ENCODE measurements around the gene GPC3.

GPC3 gene

DNA sequence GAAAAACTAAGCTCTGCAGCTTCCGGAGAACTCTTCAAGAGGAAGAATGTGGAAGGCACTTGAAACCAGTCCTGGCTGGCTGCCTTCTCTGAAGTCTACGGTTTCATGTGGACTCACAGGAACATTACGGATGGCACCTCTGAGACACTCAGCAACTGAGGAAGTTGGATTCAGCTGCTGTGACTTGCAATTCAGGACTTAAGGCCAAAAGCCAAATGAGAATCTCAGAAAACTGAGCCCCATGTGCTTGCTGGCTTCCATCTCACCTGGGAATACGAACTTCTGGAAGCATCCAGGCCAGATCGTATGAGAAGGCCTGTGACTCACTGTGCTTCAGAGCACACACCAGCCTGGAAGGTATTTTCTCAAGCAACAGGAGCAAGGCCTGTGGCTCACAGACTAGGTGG lies 462.3 kb downstream of the GPC3 start:
- no peak for TF ChIP-seq EZH2phosphoT487 (IDR thresholded peaks at IDR 0.05; ENCODE audit: borderline replicate concordance, low read length)
- TF ChIP-seq, protein P1, sequence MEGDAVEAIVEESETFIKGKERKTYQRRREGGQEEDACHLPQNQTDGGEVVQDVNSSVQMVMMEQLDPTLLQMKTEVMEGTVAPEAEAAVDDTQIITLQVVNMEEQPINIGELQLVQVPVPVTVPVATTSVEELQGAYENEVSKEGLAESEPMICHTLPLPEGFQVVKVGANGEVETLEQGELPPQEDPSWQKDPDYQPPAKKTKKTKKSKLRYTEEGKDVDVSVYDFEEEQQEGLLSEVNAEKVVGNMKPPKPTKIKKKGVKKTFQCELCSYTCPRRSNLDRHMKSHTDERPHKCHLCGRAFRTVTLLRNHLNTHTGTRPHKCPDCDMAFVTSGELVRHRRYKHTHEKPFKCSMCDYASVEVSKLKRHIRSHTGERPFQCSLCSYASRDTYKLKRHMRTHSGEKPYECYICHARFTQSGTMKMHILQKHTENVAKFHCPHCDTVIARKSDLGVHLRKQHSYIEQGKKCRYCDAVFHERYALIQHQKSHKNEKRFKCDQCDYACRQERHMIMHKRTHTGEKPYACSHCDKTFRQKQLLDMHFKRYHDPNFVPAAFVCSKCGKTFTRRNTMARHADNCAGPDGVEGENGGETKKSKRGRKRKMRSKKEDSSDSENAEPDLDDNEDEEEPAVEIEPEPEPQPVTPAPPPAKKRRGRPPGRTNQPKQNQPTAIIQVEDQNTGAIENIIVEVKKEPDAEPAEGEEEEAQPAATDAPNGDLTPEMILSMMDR (IDR thresholded peaks at IDR 0.05; ENCODE audit: low read depth, low read length, poor library complexity, severe bottlenecking) = no peak
- H3K9me3 ChIP-seq (ENCODE audit: control insufficient read depth, insufficient read depth, low read length) = no peaks in the 10 kb centered on the region
- no peaks in the 10 kb centered on the region for H3F3A ChIP-seq (ENCODE audit: control insufficient read depth, insufficient read depth)
- H3K4me3 ChIP-seq (ENCODE audit: low read length) = no peak overlapping the region
- H3K36me3 ChIP-seq (ENCODE audit: control insufficient read depth, low read length) = no peaks in the 10 kb centered on the region
- no peaks in the 10 kb centered on the region for H3K9me2 ChIP-seq (replicated peaks; ENCODE audit: control insufficient read depth, low read length)
- no peaks in the 10 kb centered on the region for H4K20me1 ChIP-seq (ENCODE audit: control insufficient read depth, insufficient read depth, low read depth, low read length)
- H3K27me3 ChIP-seq (ENCODE audit: control insufficient read depth, low read length) = no peaks in the 10 kb centered on the region
- no peak overlapping the region for H3K27ac ChIP-seq (ENCODE audit: low read depth, low read length)
- H3K79me2 ChIP-seq (ENCODE audit: control insufficient read depth, low read length) = no peaks in the 10 kb centered on the region
- no peaks in the 10 kb centered on the region for H3K4me1 ChIP-seq (ENCODE audit: control insufficient read depth, low read length)
- no peak overlapping the region for H3K4me2 ChIP-seq (ENCODE audit: low read length)

DNA sequence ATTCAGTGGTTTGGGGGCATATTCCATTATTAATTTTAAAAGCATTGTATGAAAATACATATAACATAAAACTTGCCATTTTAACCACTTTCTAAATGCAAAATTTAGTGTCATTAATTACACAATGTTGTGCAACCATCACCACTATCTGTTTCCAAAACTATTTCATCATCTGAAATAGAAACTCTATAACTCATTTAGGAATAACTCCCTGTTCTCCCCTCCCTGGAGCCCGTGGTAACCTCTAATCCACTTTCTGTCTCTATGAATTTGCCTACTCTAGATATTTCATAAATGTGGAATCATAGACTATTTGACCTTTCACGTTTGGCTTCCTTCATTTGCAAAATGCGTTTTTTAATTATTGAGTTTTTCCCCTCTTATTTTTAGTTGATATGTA lies 468.7 kb downstream of the GPC3 start:
- no peak overlapping the region for H3K4me2 ChIP-seq (ENCODE audit: low read length)
- no peaks in the 10 kb centered on the region for H3K9me3 ChIP-seq (ENCODE audit: control insufficient read depth, insufficient read depth, low read length)
- H4K20me1 ChIP-seq (ENCODE audit: control insufficient read depth, insufficient read depth, low read depth, low read length) = no peaks in the 10 kb centered on the region
- TF ChIP-seq, protein P1 (IDR thresholded peaks at IDR 0.05; ENCODE audit: low read depth, low read length, poor library complexity, severe bottlenecking) = no peak
- no peak for TF ChIP-seq EZH2phosphoT487 (IDR thresholded peaks at IDR 0.05; ENCODE audit: borderline replicate concordance, low read length)
- H3F3A ChIP-seq (ENCODE audit: control insufficient read depth, insufficient read depth) = no peaks in the 10 kb centered on the region
- no peaks in the 10 kb centered on the region for H3K9me2 ChIP-seq (replicated peaks; ENCODE audit: control insufficient read depth, low read length)
- H3K27me3 ChIP-seq (ENCODE audit: control insufficient read depth, low read length) = no peaks in the 10 kb centered on the region
- H3K36me3 ChIP-seq (ENCODE audit: control insufficient read depth, low read length) = no peaks in the 10 kb centered on the region
- no peak overlapping the region for H3K27ac ChIP-seq (ENCODE audit: low read depth, low read length)
- H3K4me1 ChIP-seq (ENCODE audit: control insufficient read depth, low read length) = no peaks in the 10 kb centered on the region
- no peak overlapping the region for H3K4me3 ChIP-seq (ENCODE audit: low read length)
- H3K79me2 ChIP-seq (ENCODE audit: control insufficient read depth, low read length) = no peaks in the 10 kb centered on the region

DNA sequence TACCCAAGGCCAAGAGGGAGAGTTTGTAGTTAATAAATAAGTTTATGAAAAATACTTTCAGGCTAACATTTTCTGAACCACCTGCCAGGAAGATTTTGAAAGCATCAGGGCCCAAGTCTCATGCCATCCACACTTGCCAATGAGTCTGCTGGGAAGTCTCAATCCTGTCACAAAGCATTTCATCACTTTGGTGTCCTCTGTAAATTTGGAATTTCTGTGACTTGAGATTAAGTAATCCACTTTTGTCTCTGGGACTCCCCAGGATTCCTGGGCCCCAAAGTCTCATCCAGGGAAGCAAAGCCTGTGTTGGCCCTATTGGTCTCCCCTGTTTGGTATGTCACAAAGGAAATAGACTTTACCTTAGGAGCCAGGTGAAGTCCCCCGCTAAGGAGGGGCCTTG lies 470.9 kb downstream of the GPC3 start:
- H3K36me3 ChIP-seq (ENCODE audit: control insufficient read depth, low read length) = no peaks in the 10 kb centered on the region
- H3K27me3 ChIP-seq (ENCODE audit: control insufficient read depth, low read length) = no peaks in the 10 kb centered on the region
- H3K9me2 ChIP-seq (replicated peaks; ENCODE audit: control insufficient read depth, low read length) = no peaks in the 10 kb centered on the region
- no peaks in the 10 kb centered on the region for H4K20me1 ChIP-seq (ENCODE audit: control insufficient read depth, insufficient read depth, low read depth, low read length)
- H3K4me1 ChIP-seq (ENCODE audit: control insufficient read depth, low read length) = no peaks in the 10 kb centered on the region
- no peaks in the 10 kb centered on the region for H3K79me2 ChIP-seq (ENCODE audit: control insufficient read depth, low read length)
- no peak for TF ChIP-seq EZH2phosphoT487 (IDR thresholded peaks at IDR 0.05; ENCODE audit: borderline replicate concordance, low read length)
- TF ChIP-seq, protein P1 (IDR thresholded peaks at IDR 0.05; ENCODE audit: low read depth, low read length, poor library complexity, severe bottlenecking) = no peak
- no peaks in the 10 kb centered on the region for H3F3A ChIP-seq (ENCODE audit: control insufficient read depth, insufficient read depth)
- no peak overlapping the region for H3K4me2 ChIP-seq (ENCODE audit: low read length)
- no peaks in the 10 kb centered on the region for H3K9me3 ChIP-seq (ENCODE audit: control insufficient read depth, insufficient read depth, low read length)
- no peak overlapping the region for H3K4me3 ChIP-seq (ENCODE audit: low read length)
- no peak overlapping the region for H3K27ac ChIP-seq (ENCODE audit: low read depth, low read length)

DNA sequence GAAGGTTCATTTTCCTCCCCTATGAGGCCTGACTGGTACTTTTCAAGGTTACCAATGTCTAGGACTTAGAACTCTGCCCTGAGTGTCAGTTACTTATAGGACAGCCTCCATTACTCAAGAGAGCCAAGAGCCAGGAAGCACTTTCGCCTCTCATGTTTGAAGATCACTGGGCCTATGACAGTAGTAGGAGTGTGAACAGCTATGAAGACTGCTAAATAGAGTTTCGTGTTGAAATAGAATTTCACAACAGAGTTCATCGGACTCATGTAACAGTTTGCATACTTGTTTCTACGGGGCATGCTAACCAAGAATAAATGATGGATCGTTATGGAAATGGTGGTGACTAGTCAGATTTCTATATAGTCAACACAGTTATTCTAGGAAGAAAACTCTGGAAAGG lies 472.3 kb downstream of the GPC3 start:
- TF ChIP-seq EZH2phosphoT487 (IDR thresholded peaks at IDR 0.05; ENCODE audit: borderline replicate concordance, low read length) = no peak
- TF ChIP-seq, protein P1 (IDR thresholded peaks at IDR 0.05; ENCODE audit: low read depth, low read length, poor library complexity, severe bottlenecking) = no peak
- no peaks in the 10 kb centered on the region for H3K9me2 ChIP-seq (replicated peaks; ENCODE audit: control insufficient read depth, low read length)
- no peaks in the 10 kb centered on the region for H3K4me1 ChIP-seq (ENCODE audit: control insufficient read depth, low read length)
- H3K4me3 ChIP-seq (ENCODE audit: low read length) = no peak overlapping the region
- H3K27ac ChIP-seq (ENCODE audit: low read depth, low read length) = no peak overlapping the region
- no peak overlapping the region for H3K4me2 ChIP-seq (ENCODE audit: low read length)
- no peaks in the 10 kb centered on the region for H3F3A ChIP-seq (ENCODE audit: control insufficient read depth, insufficient read depth)
- H3K79me2 ChIP-seq (ENCODE audit: control insufficient read depth, low read length) = no peaks in the 10 kb centered on the region
- H3K36me3 ChIP-seq (ENCODE audit: control insufficient read depth, low read length) = no peaks in the 10 kb centered on the region
- H3K9me3 ChIP-seq (ENCODE audit: control insufficient read depth, insufficient read depth, low read length) = no peaks in the 10 kb centered on the region
- no peaks in the 10 kb centered on the region for H3K27me3 ChIP-seq (ENCODE audit: control insufficient read depth, low read length)
- H4K20me1 ChIP-seq (ENCODE audit: control insufficient read depth, insufficient read depth, low read depth, low read length) = no peaks in the 10 kb centered on the region

Measured in DOHH2 (cell line).